ENCODE measurements around the gene C1RL.

DNA sequence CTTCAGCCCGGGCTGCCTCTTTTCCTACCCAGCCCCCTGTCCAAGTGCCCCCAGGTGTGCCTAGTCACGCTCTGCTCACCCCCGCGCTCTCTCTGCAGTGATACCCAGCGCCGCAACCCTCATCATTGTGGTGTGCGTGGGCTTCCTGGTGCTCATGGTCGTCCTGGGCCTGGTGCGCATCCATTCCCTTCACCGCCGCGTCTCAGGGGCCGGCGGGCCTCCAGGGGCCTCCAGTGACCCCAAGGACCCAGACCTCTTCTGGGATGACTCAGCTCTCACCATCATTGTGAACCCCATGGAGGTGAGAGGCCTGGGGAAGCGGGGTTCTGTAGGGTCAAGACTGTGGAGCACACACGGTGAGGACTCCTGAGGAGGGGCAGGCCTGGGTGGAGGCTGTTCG is 48.4 kb upstream of the C1RL start:
- TF ChIP-seq, protein P1, sequence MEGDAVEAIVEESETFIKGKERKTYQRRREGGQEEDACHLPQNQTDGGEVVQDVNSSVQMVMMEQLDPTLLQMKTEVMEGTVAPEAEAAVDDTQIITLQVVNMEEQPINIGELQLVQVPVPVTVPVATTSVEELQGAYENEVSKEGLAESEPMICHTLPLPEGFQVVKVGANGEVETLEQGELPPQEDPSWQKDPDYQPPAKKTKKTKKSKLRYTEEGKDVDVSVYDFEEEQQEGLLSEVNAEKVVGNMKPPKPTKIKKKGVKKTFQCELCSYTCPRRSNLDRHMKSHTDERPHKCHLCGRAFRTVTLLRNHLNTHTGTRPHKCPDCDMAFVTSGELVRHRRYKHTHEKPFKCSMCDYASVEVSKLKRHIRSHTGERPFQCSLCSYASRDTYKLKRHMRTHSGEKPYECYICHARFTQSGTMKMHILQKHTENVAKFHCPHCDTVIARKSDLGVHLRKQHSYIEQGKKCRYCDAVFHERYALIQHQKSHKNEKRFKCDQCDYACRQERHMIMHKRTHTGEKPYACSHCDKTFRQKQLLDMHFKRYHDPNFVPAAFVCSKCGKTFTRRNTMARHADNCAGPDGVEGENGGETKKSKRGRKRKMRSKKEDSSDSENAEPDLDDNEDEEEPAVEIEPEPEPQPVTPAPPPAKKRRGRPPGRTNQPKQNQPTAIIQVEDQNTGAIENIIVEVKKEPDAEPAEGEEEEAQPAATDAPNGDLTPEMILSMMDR (IDR thresholded peaks at IDR 0.05): no peak
- TF ChIP-seq POLR2A (IDR thresholded peaks at IDR 0.05): no peak
